ENCODE measurements around the gene GPBP1.
"Not testable (repeated sequence)": the region's sequence is repeated elsewhere in the genome, so short reads cannot be mapped to it uniquely, and the experiment has no call there.

GPBP1 gene

GRCh38 chr5:57177479-57178156 lies 3.8 kb downstream of the GPBP1 start:
- no peak for DNase-seq

GRCh38 chr5:57178238-57178637 lies 4.4 kb downstream of the GPBP1 start:
- not testable (repeated sequence) for DNase-seq

GRCh38 chr5:57179262-57180200 lies 5.7 kb downstream of the GPBP1 start:
- no peak for DNase-seq

- DNase-seq: no peak
Observed at GRCh38 chr5:57181154-57181553, 7.3 kb downstream of the GPBP1 start.

- no peak for DNase-seq
Observed at GRCh38 chr5:57184322-57184721, 10.5 kb downstream of the GPBP1 start.

- DNase-seq: no peak
Observed at GRCh38 chr5:57185313-57185712, 11.5 kb downstream of the GPBP1 start.

- DNase-seq: no peak
Observed at GRCh38 chr5:57186194-57186593, 12.3 kb downstream of the GPBP1 start.

- not testable (repeated sequence) for DNase-seq
Observed at GRCh38 chr5:57187977-57188376, 14.1 kb downstream of the GPBP1 start.

- no peak for DNase-seq
Observed at GRCh38 chr5:57189515-57189914, 15.7 kb downstream of the GPBP1 start.

GRCh38 chr5:57190593-57190992 lies 16.7 kb downstream of the GPBP1 start:
- no peak for DNase-seq

- DNase-seq: no peak
Observed at GRCh38 chr5:57191163-57191562, 17.3 kb downstream of the GPBP1 start.

- no peak for DNase-seq
Observed at GRCh38 chr5:57191986-57192385, 18.1 kb downstream of the GPBP1 start.

- not testable (repeated sequence) for DNase-seq
Observed at GRCh38 chr5:57192832-57193231, 19.0 kb downstream of the GPBP1 start.

GRCh38 chr5:57193757-57194413 lies 20.0 kb downstream of the GPBP1 start:
- no peak for DNase-seq

- no peak for DNase-seq
Observed at GRCh38 chr5:57194653-57195052, 20.8 kb downstream of the GPBP1 start.

GRCh38 chr5:57195060-57195459 lies 21.2 kb downstream of the GPBP1 start:
- DNase-seq: no peak

- no peak for DNase-seq
Observed at GRCh38 chr5:57199866-57200265, 26.0 kb downstream of the GPBP1 start.

- no peak for DNase-seq
Observed at GRCh38 chr5:57202811-57203210, 29.0 kb downstream of the GPBP1 start.

- no peak for DNase-seq
Observed at GRCh38 chr5:57207007-57207653, 33.3 kb downstream of the GPBP1 start.

GRCh38 chr5:57207681-57208080 lies 33.8 kb downstream of the GPBP1 start:
- no peak for DNase-seq

- peak; percentile 44 for DNase-seq
Observed at GRCh38 chr5:57209316-57210040, 35.6 kb downstream of the GPBP1 start.

- DNase-seq: no peak
Observed at GRCh38 chr5:57210633-57211032, 36.8 kb downstream of the GPBP1 start.

Measured in EL (cell line).